GM19193 (cell line): ENCODE data around the gene ITGB6.

Source experiments
- POLR2A ChIP-seq: IDR thresholded peaks from 4 replicates; pipeline ENCODE4 v1.6.1; 2011; ENCODE audit not compliant: insufficient read depth, insufficient read length; ENCODE audit errors: extremely low read depth

Gene ITGB6

GRCh38 chr2:160224060-160224459 lies 24.0 kb upstream of the ITGB6 start:
- no peak for TF ChIP-seq POLR2A

- TF ChIP-seq POLR2A: no peak
Measured at GRCh38 chr2:160223560-160223959, 23.5 kb upstream of the ITGB6 start.

- no peak for TF ChIP-seq POLR2A
Measured at GRCh38 chr2:160222546-160223283, 22.6 kb upstream of the ITGB6 start.

GRCh38 chr2:160221391-160222276 lies 21.6 kb upstream of the ITGB6 start:
- TF ChIP-seq POLR2A: no peak

GRCh38 chr2:160220545-160221009 lies 20.5 kb upstream of the ITGB6 start:
- TF ChIP-seq POLR2A: no peak

- TF ChIP-seq POLR2A: no peak
Measured at GRCh38 chr2:160220026-160220425, 20.0 kb upstream of the ITGB6 start.

- TF ChIP-seq POLR2A: no peak
Measured at GRCh38 chr2:160214461-160215445, 14.7 kb upstream of the ITGB6 start.

- TF ChIP-seq POLR2A: no peak
Measured at GRCh38 chr2:160213511-160213910, 13.4 kb upstream of the ITGB6 start.

- no peak for TF ChIP-seq POLR2A
Measured at GRCh38 chr2:160210599-160211138, 10.6 kb upstream of the ITGB6 start.

GRCh38 chr2:160209516-160209856 lies 9.4 kb upstream of the ITGB6 start:
- no peak for TF ChIP-seq POLR2A

- TF ChIP-seq POLR2A: no peak
Measured at GRCh38 chr2:160208655-160209515, 8.8 kb upstream of the ITGB6 start.

GRCh38 chr2:160207804-160208654 lies 8.0 kb upstream of the ITGB6 start:
- TF ChIP-seq POLR2A: no peak

GRCh38 chr2:160207271-160207670 lies 7.2 kb upstream of the ITGB6 start:
- no peak for TF ChIP-seq POLR2A

GRCh38 chr2:160206436-160206835 lies 6.4 kb upstream of the ITGB6 start:
- no peak for TF ChIP-seq POLR2A
